Measurements from ENCODE around the gene LYRM2.

Gene LYRM2

GRCh38 chr6:89610149-89610642 lies 28.4 kb downstream of the LYRM2 start:
- no peak overlapping the region for H3K27ac ChIP-seq (ENCODE audit: low read depth, low read length)
- no peak overlapping the region for H3K4me3 ChIP-seq (ENCODE audit: insufficient read depth, low read length, poor library complexity, severe bottlenecking)
- no peaks in the 10 kb centered on the region for H3F3A ChIP-seq (ENCODE audit: insufficient read depth)
- no peaks in the 10 kb centered on the region for H3K9me2 ChIP-seq (replicated peaks; ENCODE audit: insufficient read depth, low read length)
- no peaks in the 10 kb centered on the region for H4K20me1 ChIP-seq (ENCODE audit: low read depth, low read length)
- H3K9me3 ChIP-seq (ENCODE audit: insufficient read depth, low read length), result no peaks in the 10 kb centered on the region
- no peak overlapping the region for H3K4me2 ChIP-seq (ENCODE audit: low read depth, low read length, poor library complexity, severe bottlenecking)
- TF ChIP-seq EZH2phosphoT487 (conservative IDR thresholded peaks at IDR 0.05; ENCODE audit: low read length) (no peak), CTCF (IDR thresholded peaks at IDR 0.05; ENCODE audit: insufficient read depth, low read length, poor library complexity, severe bottlenecking) (peak; percentile 97)
- H3K79me2 ChIP-seq (ENCODE audit: insufficient read depth, low read length), result no peaks in the 10 kb centered on the region
- no peak overlapping the region for H2AFZ ChIP-seq (ENCODE audit: low read depth, low read length, severe bottlenecking)
- no peak overlapping the region for H3K9ac ChIP-seq (ENCODE audit: low read length)
- no peaks in the 10 kb centered on the region for H3K27me3 ChIP-seq (ENCODE audit: low read length)
- H3K36me3 ChIP-seq (ENCODE audit: low read length), result no peaks in the 10 kb centered on the region

- Histone ChIP-seq H3K4me3 (ENCODE audit: insufficient read depth, low read length, poor library complexity, severe bottlenecking) (no peak overlapping the region), H3K27ac (ENCODE audit: low read depth, low read length) (no peak overlapping the region), H3K9ac (ENCODE audit: low read length) (no peak overlapping the region), H3K9me3 (ENCODE audit: insufficient read depth, low read length) (no peaks in the 10 kb centered on the region), H3K79me2 (ENCODE audit: insufficient read depth, low read length) (no peaks in the 10 kb centered on the region), H2AFZ (ENCODE audit: low read depth, low read length, severe bottlenecking) (no peak overlapping the region), H3F3A (ENCODE audit: insufficient read depth) (no peaks in the 10 kb centered on the region), H3K9me2 (replicated peaks; ENCODE audit: insufficient read depth, low read length) (no peaks in the 10 kb centered on the region), H3K4me2 (ENCODE audit: low read depth, low read length, poor library complexity, severe bottlenecking) (no peak overlapping the region), H3K36me3 (ENCODE audit: low read length) (no peaks in the 10 kb centered on the region), H4K20me1 (ENCODE audit: low read depth, low read length) (no peaks in the 10 kb centered on the region), H3K27me3 (ENCODE audit: low read length) (no peaks in the 10 kb centered on the region)
- TF ChIP-seq CTCF (IDR thresholded peaks at IDR 0.05; ENCODE audit: insufficient read depth, low read length, poor library complexity, severe bottlenecking) (no peak), EZH2phosphoT487 (conservative IDR thresholded peaks at IDR 0.05; ENCODE audit: low read length) (no peak)
Observed at GRCh38 chr6:89605861-89606260, 32.7 kb downstream of the LYRM2 start.

DNA sequence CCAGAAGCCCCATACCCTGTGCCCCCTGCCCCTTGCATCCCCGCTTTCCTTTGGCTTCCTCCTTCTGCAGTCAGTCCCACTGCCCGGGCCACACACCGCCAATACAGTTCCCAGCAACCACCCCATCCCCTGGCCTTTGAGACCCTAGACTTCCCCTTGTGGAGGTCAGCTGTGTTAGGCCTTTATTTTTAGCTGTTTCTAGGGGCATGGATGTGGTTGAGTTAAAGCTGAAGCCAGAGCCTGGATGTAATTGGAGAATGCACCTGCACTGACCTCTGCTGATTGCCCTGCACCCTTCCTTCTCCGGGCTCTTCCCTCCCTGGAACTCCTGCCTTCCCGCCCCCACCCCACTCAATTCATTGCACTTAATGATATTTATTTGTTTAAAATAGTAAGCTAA lies 33.9 kb downstream of the LYRM2 start:
- Histone ChIP-seq H3K27ac (ENCODE audit: low read depth, low read length) (no peak overlapping the region), H3K9me3 (ENCODE audit: insufficient read depth, low read length) (no peaks in the 10 kb centered on the region), H4K20me1 (ENCODE audit: low read depth, low read length) (no peaks in the 10 kb centered on the region), H3K27me3 (ENCODE audit: low read length) (no peaks in the 10 kb centered on the region), H3K4me2 (ENCODE audit: low read depth, low read length, poor library complexity, severe bottlenecking) (no peak overlapping the region), H3K9me2 (replicated peaks; ENCODE audit: insufficient read depth, low read length) (no peaks in the 10 kb centered on the region), H3K79me2 (ENCODE audit: insufficient read depth, low read length) (no peaks in the 10 kb centered on the region), H2AFZ (ENCODE audit: low read depth, low read length, severe bottlenecking) (no peak overlapping the region), H3K4me3 (ENCODE audit: insufficient read depth, low read length, poor library complexity, severe bottlenecking) (no peak overlapping the region), H3K9ac (ENCODE audit: low read length) (no peak overlapping the region), H3F3A (ENCODE audit: insufficient read depth) (no peaks in the 10 kb centered on the region), H3K36me3 (ENCODE audit: low read length) (no peaks in the 10 kb centered on the region)
- TF ChIP-seq CTCF (IDR thresholded peaks at IDR 0.05; ENCODE audit: insufficient read depth, low read length, poor library complexity, severe bottlenecking), result no peak
- no peak for TF ChIP-seq EZH2phosphoT487 (conservative IDR thresholded peaks at IDR 0.05; ENCODE audit: low read length)

All from SU-DHL-6 (cell line).